A673 (cell line): ENCODE measurements around the gene ANTXRL. TPM values are rescaled to one million over a fixed set of nuclear protein-coding genes. Genes with fewer than 3 reads are reported as not detected.
"Not testable (repeated sequence)": the region's sequence is repeated elsewhere in the genome, so short reads cannot be mapped to it uniquely, and the experiment has no call there.

Source experiments
- BruUV-seq: library from RNA; stranded (reverse); fragments of 400-500 nt; replicated peaks from 2 replicates; lab custom pipeline; 2021; lab: Mats Ljungman, UMichigan
- CTCF ChIA-PET: fragments of 300-600 bp; sonication (Branson Sonifier 250); formaldehyde crosslinking; loops from one replicate; lab custom pipeline; 2022; ENCODE audit warnings: antibody characterized with exemption; lab: Charles Lee
- POLR2A ChIA-PET: fragments of 300-600 bp; sonication (Branson Sonifier 250); formaldehyde crosslinking; loops from one replicate; lab custom pipeline; 2022; ENCODE audit warnings: antibody characterized with exemption; ENCODE audit not compliant: low non-redundant PET; lab: Charles Lee
- DNase-seq: peaks from one replicate; pipeline ENCODE4 v3.0.0-alpha.2; 2015; ENCODE audit warnings: low spot score
- H3K27ac ChIP-seq: fragments of 200-600 bp; sonication (generic); 2 replicates; pipeline ENCODE4 v1.5.1; 2016; ENCODE audit warnings: mixed run types, low read depth, mild to moderate bottlenecking, mixed read lengths, antibody characterized with exemption, low read length; ENCODE audit not compliant: poor library complexity, severe bottlenecking
- H3K27me3 ChIP-seq: fragments of 200-600 bp; sonication (generic); replicated peaks from 2 replicates; pipeline ENCODE4 v1.6.1; 2017; ENCODE audit warnings: mixed run types, low read depth, mild to moderate bottlenecking, mixed read lengths, antibody characterized with exemption, low read length; ENCODE audit not compliant: insufficient read depth, poor library complexity
- H3K36me3 ChIP-seq: fragments of 200-600 bp; sonication (generic); 2 replicates; pipeline ENCODE4 v1.6.1; 2016; ENCODE audit warnings: mixed run types, mild to moderate bottlenecking, mixed read lengths, antibody characterized with exemption, low read length; ENCODE audit not compliant: insufficient read depth, poor library complexity, severe bottlenecking
- H3K4me1 ChIP-seq: fragments of 200-600 bp; sonication (generic); 2 replicates; pipeline ENCODE4 v1.6.1; 2017; ENCODE audit warnings: mixed run types, mild to moderate bottlenecking, mixed read lengths, antibody characterized with exemption, low read length; ENCODE audit not compliant: insufficient read depth, poor library complexity, severe bottlenecking
- H3K4me3 ChIP-seq: fragments of 200-600 bp; sonication (generic); 2 replicates; pipeline ENCODE4 v1.5.1; 2016; ENCODE audit warnings: low read depth, mixed run types, mild to moderate bottlenecking, mixed read lengths, low read length; ENCODE audit not compliant: poor library complexity, severe bottlenecking
- H3K9me3 ChIP-seq: fragments of 200-600 bp; sonication (generic); 2 replicates; pipeline ENCODE4 v1.6.1; 2016; ENCODE audit warnings: mixed run types, low read depth, mild to moderate bottlenecking, mixed read lengths, antibody characterized with exemption, low read length; ENCODE audit not compliant: poor library complexity, severe bottlenecking
- CTCF ChIP-seq: fragments of 300-800, 200-600 bp; sonication (generic); conservative IDR thresholded peaks from 2 replicates; pipeline ENCODE4 v1.5.1; 2017; ENCODE audit warnings: low read depth, mild to moderate bottlenecking, antibody characterized with exemption, low read length, moderate library complexity, mixed read lengths
- EZH2 ChIP-seq: fragments of 200-600 bp; sonication (generic); IDR thresholded peaks from 2 replicates; pipeline ENCODE4 v1.6.1; 2017; ENCODE audit warnings: borderline replicate concordance, low read depth, mild to moderate bottlenecking, mixed read lengths, antibody characterized with exemption, low read length; ENCODE audit not compliant: poor library complexity, severe bottlenecking
- intact Hi-C: fragments of 100-400 bp; cut with micrococcal nuclease; formaldehyde crosslinking; loops from one replicate; pipeline ENCODE4 v1.10.0; 2022; ENCODE audit not compliant: unreplicated experiment
- total RNA-seq: library from RNA; stranded (reverse); gene quantifications from 2 replicates; pipeline ENCODE4 v1.2.3, GENCODE V29; 2021

Gene ANTXRL
- total RNA-seq, 1 experiment from 2014 or later, result not detected

DNA sequence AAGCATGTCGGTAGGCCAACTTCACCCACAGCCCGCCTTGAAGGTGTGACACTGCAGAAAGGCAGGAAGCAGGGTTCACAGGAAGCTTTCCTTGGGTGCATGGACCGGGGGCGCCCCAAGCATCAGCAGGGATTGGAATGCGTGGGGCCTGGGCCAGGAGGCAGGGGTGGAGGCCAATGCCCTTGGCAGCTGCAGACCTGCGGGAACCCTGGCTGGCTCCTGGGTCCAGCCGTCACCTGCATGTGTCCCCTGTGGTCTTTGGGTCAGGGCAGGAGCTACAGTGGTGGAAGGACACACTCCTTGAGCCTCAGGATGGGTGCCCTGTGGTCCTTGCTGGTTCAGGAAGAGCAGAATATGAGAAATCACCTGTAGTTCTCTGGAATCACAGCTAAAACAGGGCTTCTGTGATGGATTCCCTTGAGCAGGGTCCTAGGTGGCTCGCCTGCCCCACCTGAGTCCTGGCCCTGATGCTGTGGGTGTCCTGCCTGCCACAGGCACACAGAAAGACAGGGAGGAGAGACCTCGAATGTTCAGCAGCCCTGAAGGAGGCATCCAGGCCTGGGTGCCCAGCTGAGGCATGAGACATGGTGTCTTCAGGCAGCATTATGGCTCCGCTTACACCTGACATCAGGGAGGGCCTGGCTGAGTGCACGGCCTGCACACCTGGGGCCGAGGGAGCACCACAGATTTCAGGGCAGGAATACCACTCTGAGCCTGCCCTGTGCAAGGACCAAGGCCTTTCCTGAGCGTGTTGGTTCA lies 15.1 kb downstream of the ANTXRL start:
- DNase-seq, result no peak

DNA sequence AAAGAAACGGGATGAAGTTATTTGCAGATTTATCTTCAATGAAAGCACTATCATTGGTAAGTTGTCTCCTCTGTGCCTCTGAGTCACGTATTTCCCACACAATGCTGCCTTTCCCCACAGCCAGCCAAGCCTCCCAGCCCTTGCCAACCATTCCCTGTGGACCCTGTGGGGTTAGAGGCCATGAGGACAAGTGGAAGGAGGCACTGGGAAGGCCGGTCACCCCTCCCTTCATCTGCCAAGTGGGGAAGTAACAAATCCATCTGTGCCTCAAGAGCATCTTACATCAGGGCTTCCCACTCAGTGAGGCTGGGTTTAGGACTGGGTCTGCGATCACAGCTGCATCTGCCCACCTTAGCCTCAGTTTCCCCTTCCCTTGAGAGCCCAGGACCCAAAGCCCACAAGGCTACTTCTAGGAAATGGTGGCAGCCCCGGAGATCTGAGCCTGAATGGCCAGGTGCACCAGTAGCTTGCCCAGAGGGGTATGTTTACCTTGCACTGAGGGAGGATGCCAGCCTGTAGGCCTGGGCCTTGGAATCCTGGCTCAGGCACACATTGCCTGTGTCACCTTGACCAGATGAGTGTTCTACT lies 16.1 kb downstream of the ANTXRL start:
- H3K4me3 ChIP-seq, BruUV-seq, H3K36me3 ChIP-seq, CTCF ChIA-PET, POLR2A ChIA-PET, DNase-seq, intact Hi-C loops, H3K27ac ChIP-seq, H3K27me3 ChIP-seq, H3K4me1 ChIP-seq, H3K9me3 ChIP-seq: not testable (repeated sequence)

More for the DNA sequence above, 15.1 kb downstream of the ANTXRL start:
- Histone ChIP-seq H3K4me3 (no peak overlapping the region), H3K4me1 (no peaks in the 10 kb centered on the region), H3K9me3 (no peaks in the 10 kb centered on the region), H3K36me3 (no peaks in the 10 kb centered on the region), H3K27ac (no peak overlapping the region), H3K27me3 (no peaks in the 10 kb centered on the region)
- ChIA-PET POLR2A (no interaction called here), CTCF (no interaction called here)
- intact Hi-C loops, result no loop called here
- no TSS peak for BruUV-seq
- TF ChIP-seq EZH2 (no peak), CTCF (no peak)

- ChIA-PET CTCF (no interaction called here), POLR2A (no interaction called here)
- intact Hi-C loops, result no loop called here
These were observed 17.3 kb downstream of the ANTXRL start for GRCh38 chr10:46304062-46304461.

GRCh38 chr10:46304671-46305070 lies 17.9 kb downstream of the ANTXRL start:
- CTCF ChIA-PET, H3K4me3 ChIP-seq, H3K36me3 ChIP-seq, BruUV-seq, intact Hi-C loops, H3K4me1 ChIP-seq, H3K27ac ChIP-seq, H3K27me3 ChIP-seq, POLR2A ChIA-PET, DNase-seq, H3K9me3 ChIP-seq: not testable (repeated sequence)

More at GRCh38 chr10:46304062-46304461, 17.3 kb downstream of the ANTXRL start:
- TF ChIP-seq EZH2 (no peak), CTCF (no peak)
- no peak overlapping the region for H3K27ac ChIP-seq
- no peaks in the 10 kb centered on the region for H3K4me1 ChIP-seq
- no peak overlapping the region for H3K4me3 ChIP-seq
- H3K9me3 ChIP-seq, result no peaks in the 10 kb centered on the region
- DNase-seq, result no peak
- H3K27me3 ChIP-seq, result no peaks in the 10 kb centered on the region
- no peaks in the 10 kb centered on the region for H3K36me3 ChIP-seq
- no TSS peak for BruUV-seq
